Vagina (tissue), 2 donors: Measurements from ENCODE around the gene IL1RN.

Experiments used
- POLR2A ChIP-seq, 2 donors: fragments of 450-650 bp; IDR thresholded peaks; one replicate each; pipeline ENCODE4 v1.6.1; 2017; ENCODE audit warnings: antibody characterized with exemption in 2 of 2, mild to moderate bottlenecking in 2 of 2, moderate library complexity in 2 of 2
- POLR2AphosphoS5 ChIP-seq, 2 donors: sonication (generic); formaldehyde crosslinking; IDR thresholded peaks; one replicate each; pipeline ENCODE4 v1.9.0; 2017; ENCODE audit warnings: antibody characterized with exemption in 2 of 2, mild to moderate bottlenecking in 2 of 2, low read depth in 1 of 2; ENCODE audit not compliant: insufficient read depth in 1 of 2

DNA sequence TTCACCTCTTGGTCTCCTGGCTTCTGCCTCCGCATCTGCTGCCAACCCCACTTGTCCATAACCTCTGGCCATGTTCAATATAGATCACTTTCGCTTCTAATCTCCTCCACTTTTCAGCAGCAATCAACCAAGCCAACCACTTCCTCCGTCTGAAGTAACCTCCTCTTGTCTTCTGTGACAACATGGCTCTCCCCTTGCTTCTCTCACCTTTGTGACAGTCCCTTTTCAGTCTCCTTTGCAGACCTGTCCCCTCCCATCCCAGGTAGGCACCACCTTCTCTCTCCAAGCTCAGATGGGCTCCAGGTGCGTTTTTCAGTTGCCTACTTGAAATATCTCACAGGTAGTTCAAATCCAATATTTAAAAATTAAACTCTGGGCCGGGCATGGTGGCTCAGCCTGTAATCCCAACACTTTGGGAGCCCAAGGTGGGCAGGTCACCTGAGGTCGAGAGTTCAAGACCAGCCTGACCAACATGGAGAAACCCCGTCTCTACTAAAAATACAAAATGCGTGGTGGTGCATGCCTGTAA, 41.7 kb downstream of the IL1RN start:
- TF ChIP-seq POLR2AphosphoS5 (IDR thresholded peaks at IDR 0.05; ENCODE audit: insufficient read depth in 1 of 2, low read depth in 1 of 2) (no peak), POLR2A (IDR thresholded peaks at IDR 0.05) (no peak)
